IPS-15b (cell line): Measurements from ENCODE around the gene LDLRAD4.

Experiments
- H3K27me3 ChIP-seq: one replicate; pipeline ENCODE4 v1.6.1; 2013; ENCODE audit warnings: low read length; ENCODE audit not compliant: control insufficient read depth, insufficient read depth
- H3K36me3 ChIP-seq: one replicate; pipeline ENCODE4 v1.6.1; 2013; ENCODE audit warnings: low read length; ENCODE audit not compliant: control insufficient read depth, insufficient read depth
- H3K4me1 ChIP-seq: one replicate; pipeline ENCODE4 v1.6.1; 2013; ENCODE audit warnings: mild to moderate bottlenecking, low read length; ENCODE audit not compliant: control insufficient read depth, insufficient read depth
- H3K4me3 ChIP-seq: one replicate; pipeline ENCODE4 v1.5.1; 2013; ENCODE audit warnings: low read depth, low read length
- H3K9ac ChIP-seq: one replicate; pipeline ENCODE4 v1.6.1; 2013; ENCODE audit warnings: low read depth, mild to moderate bottlenecking, low read length
- H3K9me3 ChIP-seq: one replicate; pipeline ENCODE4 v1.6.1; 2013; ENCODE audit warnings: mild to moderate bottlenecking, low read length; ENCODE audit not compliant: control insufficient read depth, insufficient read depth

LDLRAD4 gene

DNA sequence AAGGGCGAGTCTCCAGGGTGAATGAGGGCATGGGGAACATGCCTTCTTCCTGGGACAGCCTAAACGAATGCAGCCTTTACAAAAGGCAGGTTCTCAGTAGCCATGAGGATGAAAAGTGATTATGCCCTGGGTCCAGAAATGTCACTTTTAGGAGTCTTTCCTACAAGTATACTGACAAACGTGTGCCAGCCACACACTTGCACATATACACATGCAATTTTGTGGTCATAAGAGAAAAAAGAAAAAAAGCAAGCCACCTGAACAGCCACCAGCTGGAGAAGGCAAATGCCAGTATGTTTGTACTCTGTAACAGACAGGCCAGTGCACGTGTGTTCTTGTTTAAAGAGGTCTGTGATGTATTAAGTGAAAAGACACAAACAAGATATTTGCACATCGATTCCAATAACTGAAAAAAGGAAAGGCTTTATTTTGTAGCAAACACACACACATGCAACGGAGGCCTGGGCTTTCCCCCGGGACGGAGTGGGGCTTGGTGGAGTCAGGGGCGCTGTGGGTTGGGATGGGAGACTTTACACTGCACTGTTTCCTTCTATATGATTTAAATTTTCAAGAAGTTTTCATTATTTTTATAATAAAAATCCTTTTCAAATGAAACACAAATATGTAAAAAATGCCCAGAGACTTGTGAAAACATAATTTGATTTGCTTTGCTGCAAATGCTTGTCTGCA is 399.4 kb downstream of the LDLRAD4 start:
- H3K27me3 ChIP-seq: peaks cover 3% of the 10 kb centered on the region
- no peak overlapping the region for H3K4me3 ChIP-seq
- no peaks in the 10 kb centered on the region for H3K4me1 ChIP-seq
- H3K9me3 ChIP-seq: no peaks in the 10 kb centered on the region
- H3K36me3 ChIP-seq: no peaks in the 10 kb centered on the region
- no peak overlapping the region for H3K9ac ChIP-seq

DNA sequence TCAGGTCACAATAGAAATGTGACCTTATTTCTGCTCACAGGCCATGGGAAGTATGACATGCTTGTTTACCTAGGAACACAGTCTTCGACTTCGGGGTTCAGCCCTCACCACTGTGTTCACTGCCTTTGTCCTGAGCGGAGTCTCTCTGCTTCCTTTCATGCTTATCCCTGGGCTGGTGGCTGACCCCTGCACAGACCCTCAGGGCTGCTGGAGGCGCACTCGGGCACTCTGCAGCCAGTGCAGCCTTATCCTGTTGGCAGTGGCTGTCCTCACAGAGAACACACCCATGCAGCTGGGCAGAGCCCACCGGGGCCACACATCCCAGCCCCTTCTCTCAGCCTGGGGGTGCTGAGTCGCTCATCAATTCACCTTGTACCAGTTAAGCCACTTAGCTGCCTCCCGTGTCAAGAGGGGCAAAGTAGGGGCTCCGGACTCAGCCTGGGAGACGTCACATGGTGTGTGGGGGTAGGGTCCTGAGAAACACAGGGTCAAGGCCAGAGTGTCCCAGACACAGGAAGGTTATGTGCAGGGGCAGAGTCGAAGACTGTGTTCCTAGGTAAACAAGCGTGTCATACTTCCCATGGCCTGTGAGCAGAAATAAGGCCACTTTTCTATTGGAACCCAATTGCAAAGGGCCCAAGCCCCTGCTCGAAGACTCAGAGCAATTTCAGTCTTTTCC is 400.3 kb downstream of the LDLRAD4 start:
- Histone ChIP-seq H3K9me3 (no peaks in the 10 kb centered on the region), H3K4me3 (no peak overlapping the region), H3K27me3 (no peaks in the 10 kb centered on the region), H3K36me3 (no peaks in the 10 kb centered on the region), H3K9ac (no peak overlapping the region), H3K4me1 (no peaks in the 10 kb centered on the region)

- Histone ChIP-seq H3K4me3 (no peak overlapping the region), H3K4me1 (no peaks in the 10 kb centered on the region), H3K36me3 (no peaks in the 10 kb centered on the region), H3K27me3 (no peaks in the 10 kb centered on the region), H3K9ac (no peak overlapping the region), H3K9me3 (no peaks in the 10 kb centered on the region)
These were observed 401.1 kb downstream of the LDLRAD4 start for GRCh38 chr18:13619505-13620205.

DNA sequence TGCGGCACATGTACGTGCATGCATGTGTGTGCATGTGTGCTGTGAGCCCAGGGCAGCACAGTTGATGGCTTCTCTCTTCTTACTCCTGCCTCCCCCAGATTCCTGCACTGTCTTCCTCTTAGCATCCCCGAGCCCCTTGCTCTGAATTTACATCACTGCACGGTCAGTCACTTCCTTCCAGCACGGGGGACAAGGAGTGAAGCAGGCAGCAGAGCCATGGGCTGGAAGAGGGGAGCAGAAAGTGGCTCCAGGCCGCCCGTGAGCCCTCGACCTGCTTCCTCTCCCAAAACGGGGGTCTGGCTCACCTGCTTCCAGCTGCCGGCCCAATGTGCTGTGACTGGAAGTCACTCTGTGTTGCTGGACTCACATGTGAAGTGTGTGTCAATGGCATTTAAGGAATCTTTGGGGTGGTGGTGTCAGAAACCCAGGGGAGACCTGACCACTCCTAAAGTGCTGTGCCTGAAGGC is 401.7 kb downstream of the LDLRAD4 start:
- no peaks in the 10 kb centered on the region for H3K27me3 ChIP-seq
- H3K9ac ChIP-seq: no peak overlapping the region
- no peaks in the 10 kb centered on the region for H3K36me3 ChIP-seq
- H3K4me1 ChIP-seq: no peaks in the 10 kb centered on the region
- no peaks in the 10 kb centered on the region for H3K9me3 ChIP-seq
- H3K4me3 ChIP-seq: no peak overlapping the region

GRCh38 chr18:13620818-13621445 is 402.4 kb downstream of the LDLRAD4 start:
- H3K4me1 ChIP-seq: no peaks in the 10 kb centered on the region
- H3K9ac ChIP-seq: no peak overlapping the region

DNA sequence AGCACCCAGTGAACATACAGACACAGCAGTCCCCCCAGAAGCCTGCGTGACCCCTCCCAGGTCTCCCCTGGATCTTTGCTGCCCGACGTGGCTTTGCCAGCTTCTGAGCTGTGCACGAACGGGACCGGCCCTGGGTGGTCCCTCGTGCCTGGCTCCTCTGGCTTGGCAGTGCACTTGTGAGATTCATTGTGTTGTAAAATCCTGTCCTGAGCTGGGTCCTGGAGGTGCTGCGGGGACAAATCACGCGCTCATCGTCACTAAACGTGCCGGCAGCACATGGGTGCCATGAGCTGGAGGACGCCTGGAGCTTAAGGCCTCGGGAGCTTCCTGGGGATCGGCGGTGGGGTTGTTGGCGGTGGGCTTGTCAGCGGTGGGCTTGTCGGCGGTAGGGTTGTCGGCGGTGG is 402.9 kb downstream of the LDLRAD4 start:
- H3K4me3 ChIP-seq: no peak overlapping the region
- no peaks in the 10 kb centered on the region for H3K27me3 ChIP-seq
- no peak overlapping the region for H3K9ac ChIP-seq
- H3K9me3 ChIP-seq: no peaks in the 10 kb centered on the region
- no peaks in the 10 kb centered on the region for H3K4me1 ChIP-seq
- no peaks in the 10 kb centered on the region for H3K36me3 ChIP-seq

More at GRCh38 chr18:13620818-13621445, 402.4 kb downstream of the LDLRAD4 start:
- H3K9me3 ChIP-seq: no peaks in the 10 kb centered on the region
- H3K36me3 ChIP-seq: no peaks in the 10 kb centered on the region
- H3K27me3 ChIP-seq: no peaks in the 10 kb centered on the region
- no peak overlapping the region for H3K4me3 ChIP-seq

- Histone ChIP-seq H3K9me3 (no peaks in the 10 kb centered on the region), H3K27me3 (no peaks in the 10 kb centered on the region), H3K36me3 (no peaks in the 10 kb centered on the region), H3K4me1 (no peaks in the 10 kb centered on the region), H3K4me3 (no peak overlapping the region), H3K9ac (no peak overlapping the region)
These were observed 403.5 kb downstream of the LDLRAD4 start for GRCh38 chr18:13621886-13622619.

DNA sequence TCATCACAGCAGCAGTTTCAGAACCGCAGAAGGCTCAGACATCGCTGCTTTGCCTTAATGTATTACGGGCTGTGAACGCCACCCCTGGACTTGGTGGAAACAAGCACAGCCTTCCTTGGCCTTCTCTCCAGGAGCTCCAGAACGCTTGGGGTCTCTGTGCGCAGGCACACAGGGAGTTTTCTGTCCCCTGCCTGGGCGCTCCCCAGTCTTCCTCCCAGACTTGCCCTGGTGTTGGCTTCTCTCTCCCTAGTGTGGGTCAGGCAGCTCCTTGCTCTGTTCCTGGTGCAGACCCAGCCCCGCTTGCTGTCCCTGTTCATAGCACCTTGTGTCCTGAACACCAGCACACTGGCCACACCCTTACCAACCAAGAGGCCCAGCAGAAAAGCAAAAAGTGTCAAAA is 404.2 kb downstream of the LDLRAD4 start:
- no peaks in the 10 kb centered on the region for H3K9me3 ChIP-seq
- H3K4me3 ChIP-seq: no peak overlapping the region
- no peaks in the 10 kb centered on the region for H3K4me1 ChIP-seq
- H3K9ac ChIP-seq: no peak overlapping the region
- no peaks in the 10 kb centered on the region for H3K36me3 ChIP-seq
- no peaks in the 10 kb centered on the region for H3K27me3 ChIP-seq

- no peaks in the 10 kb centered on the region for H3K9me3 ChIP-seq
- H3K36me3 ChIP-seq: no peaks in the 10 kb centered on the region
- no peak overlapping the region for H3K9ac ChIP-seq
- H3K27me3 ChIP-seq: no peaks in the 10 kb centered on the region
- no peak overlapping the region for H3K4me3 ChIP-seq
- H3K4me1 ChIP-seq: no peaks in the 10 kb centered on the region
These were observed 404.8 kb downstream of the LDLRAD4 start for GRCh38 chr18:13623348-13623747.

DNA sequence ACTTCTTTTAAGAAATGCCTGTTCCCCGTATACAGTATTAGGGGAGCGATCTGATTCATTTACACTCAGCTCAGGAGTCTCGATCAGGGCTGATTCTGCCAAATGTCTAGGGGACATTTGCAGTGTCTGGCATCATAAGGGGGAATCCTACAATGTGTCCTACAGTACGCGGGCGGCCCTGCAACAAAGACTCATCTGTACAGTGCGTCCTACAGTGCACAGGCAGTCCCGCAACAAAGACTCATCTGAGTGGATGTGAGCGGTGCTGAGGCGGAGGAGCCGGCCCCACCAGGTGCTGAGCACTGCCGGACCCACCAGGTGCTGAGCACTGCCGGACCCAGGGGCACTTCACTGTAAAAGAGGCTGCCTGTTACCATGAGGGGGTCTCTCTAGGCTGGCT is 405.3 kb downstream of the LDLRAD4 start:
- H3K9ac ChIP-seq: no peak overlapping the region
- H3K36me3 ChIP-seq: no peaks in the 10 kb centered on the region
- H3K4me3 ChIP-seq: no peak overlapping the region
- H3K4me1 ChIP-seq: no peaks in the 10 kb centered on the region
- H3K9me3 ChIP-seq: no peaks in the 10 kb centered on the region
- no peaks in the 10 kb centered on the region for H3K27me3 ChIP-seq

DNA sequence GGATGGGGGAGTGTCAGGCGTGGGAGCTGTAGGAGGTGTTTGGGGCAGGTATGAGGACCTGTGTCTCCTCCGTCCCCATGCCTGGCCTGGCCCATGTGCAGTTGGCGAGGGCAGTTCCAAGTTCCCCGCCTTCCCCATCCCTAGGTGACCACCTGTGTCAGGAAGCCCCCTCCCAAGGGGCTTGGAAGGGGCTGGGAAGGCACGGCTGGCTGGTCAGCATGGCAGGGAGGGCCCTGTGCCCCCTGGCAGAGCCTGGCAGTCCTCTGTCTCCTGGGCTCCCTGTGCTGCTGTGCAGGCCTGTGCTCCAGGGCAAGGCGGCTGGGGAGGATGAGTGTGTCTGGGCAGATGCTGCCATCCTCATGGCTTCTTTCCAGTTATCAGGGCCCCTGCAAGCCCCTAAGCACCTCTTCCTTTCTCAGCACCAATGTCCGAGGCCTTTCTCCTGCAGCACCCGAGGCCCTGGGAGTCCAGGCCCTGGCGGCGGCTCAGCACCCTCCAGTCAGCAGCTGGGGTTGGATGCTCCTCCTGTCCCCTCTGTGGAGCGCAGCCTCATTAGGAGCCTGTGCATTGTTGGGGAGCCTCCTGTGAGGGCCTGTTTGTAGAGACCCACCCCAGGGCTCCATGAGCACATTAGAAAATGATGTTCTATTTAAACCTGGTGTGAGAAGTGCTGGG is 406.1 kb downstream of the LDLRAD4 start:
- H3K4me3 ChIP-seq: no peak overlapping the region
- H3K9ac ChIP-seq: no peak overlapping the region
- peaks cover under 1% of the 10 kb centered on the region for H3K4me1 ChIP-seq
- no peaks in the 10 kb centered on the region for H3K9me3 ChIP-seq
- H3K36me3 ChIP-seq: no peaks in the 10 kb centered on the region
- H3K27me3 ChIP-seq: no peaks in the 10 kb centered on the region
